NT2/D1 (cell line): ENCODE results near the gene NKD1.

Source experiments
- DNase-seq: peaks from one replicate; pipeline ENCODE4 v3.0.0-alpha.2; 2011; ENCODE audit warnings: low read depth, low spot score
- H3K27me3 ChIP-seq: 2 replicates; pipeline ENCODE4 v1.6.0; 2011; ENCODE audit warnings: mild to moderate bottlenecking; ENCODE audit not compliant: insufficient read length, insufficient read depth
- H3K36me3 ChIP-seq: 2 replicates; pipeline ENCODE4 v1.6.1; 2011; ENCODE audit warnings: mild to moderate bottlenecking, low read length, mixed read lengths; ENCODE audit not compliant: insufficient read depth, insufficient read length
- H3K4me1 ChIP-seq: 2 replicates; pipeline ENCODE4 v1.5.1; 2011; ENCODE audit not compliant: insufficient read depth, insufficient read length
- H3K4me3 ChIP-seq: 2 replicates; pipeline ENCODE4 v1.5.1; 2011; ENCODE audit warnings: low read depth; ENCODE audit not compliant: insufficient read length
- H3K9ac ChIP-seq: 2 replicates; pipeline ENCODE4 v1.6.0; 2011; ENCODE audit warnings: low read depth; ENCODE audit not compliant: insufficient read length
- H3K9me3 ChIP-seq: 2 replicates; pipeline ENCODE4 v1.5.1; 2011; ENCODE audit warnings: mild to moderate bottlenecking, low read length; ENCODE audit not compliant: insufficient read depth
- SUZ12 ChIP-seq: IDR thresholded peaks from 2 replicates; pipeline ENCODE4 v1.6.1; 2011; ENCODE audit not compliant: insufficient read length, insufficient read depth; ENCODE audit errors: extremely low read depth
- YY1 ChIP-seq: IDR thresholded peaks from 2 replicates; pipeline ENCODE4 v1.6.1; 2011; ENCODE audit not compliant: insufficient read length, insufficient read depth
- ZNF274 ChIP-seq: IDR thresholded peaks from 2 replicates; pipeline ENCODE4 v1.6.1; 2011; ENCODE audit warnings: mild to moderate bottlenecking, low read depth, low read length

NKD1 gene

DNA sequence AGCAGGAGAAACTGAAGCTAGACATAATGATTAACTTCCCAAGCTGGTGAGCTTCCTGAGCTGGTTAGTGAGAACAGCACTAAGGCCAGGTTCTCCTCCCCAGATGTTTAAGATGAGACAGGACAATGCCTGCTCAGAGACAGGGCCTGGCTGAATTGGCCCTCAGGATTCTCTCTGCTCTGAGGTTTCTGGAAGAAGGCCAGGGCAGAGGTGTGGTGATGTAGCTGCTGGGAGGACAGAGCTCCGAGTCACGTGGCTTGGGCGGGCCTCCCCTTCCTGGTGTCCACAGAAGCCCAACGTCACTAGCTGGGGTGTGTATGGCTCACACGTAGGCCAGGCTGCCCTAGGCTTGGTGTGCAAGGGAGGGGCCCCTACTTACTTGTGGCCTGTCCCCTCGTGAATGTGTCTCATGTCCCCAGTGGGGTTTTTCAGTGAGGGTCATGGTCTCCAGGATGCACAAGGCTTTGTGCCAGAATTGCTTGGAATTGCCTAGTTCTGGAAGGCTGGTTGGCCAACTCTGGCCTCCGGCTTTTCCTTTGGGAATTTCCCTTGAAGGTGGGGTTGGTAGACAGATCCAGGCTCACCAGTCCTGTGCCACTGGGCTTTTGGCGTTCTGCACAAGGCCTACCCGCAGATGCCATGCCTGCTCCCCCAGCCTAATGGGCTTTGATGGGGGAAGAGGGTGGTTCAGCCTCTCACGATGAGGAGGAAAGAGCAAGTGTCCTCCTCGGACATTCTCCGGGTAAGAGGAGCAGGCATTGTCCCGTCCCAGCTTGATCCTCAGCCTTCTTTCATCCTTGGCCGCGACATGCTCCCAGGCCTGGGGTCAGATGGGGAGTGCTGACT lies 148.6 kb downstream of the NKD1 start:
- TF ChIP-seq ZNF274 = no peak
- no peak overlapping the region for H3K4me3 ChIP-seq
- H3K9me3 ChIP-seq = no peaks in the 10 kb centered on the region
- H3K9ac ChIP-seq = no peak overlapping the region
- no peak for DNase-seq
- peaks cover 5% of the 10 kb centered on the region for H3K4me1 ChIP-seq
- H3K27me3 ChIP-seq = peaks cover 40% of the 10 kb centered on the region
- H3K36me3 ChIP-seq = no peaks in the 10 kb centered on the region

DNA sequence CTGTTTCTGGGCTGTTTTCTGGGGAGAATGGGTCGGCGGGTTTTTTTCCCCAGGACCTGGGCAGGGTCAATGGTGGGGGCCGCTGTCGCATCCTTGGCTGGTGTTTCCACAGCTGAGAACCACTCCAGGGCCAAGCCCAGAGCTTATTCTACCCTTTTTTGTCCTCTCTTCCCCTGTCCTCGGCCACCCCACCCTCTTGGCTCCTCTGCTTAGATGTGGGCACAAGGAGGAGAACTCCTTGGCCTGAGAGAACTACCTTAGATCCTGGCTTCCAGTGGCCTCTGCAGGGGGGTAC lies 149.2 kb downstream of the NKD1 start:
- H3K4me3 ChIP-seq = no peak overlapping the region
- peaks cover 35% of the 10 kb centered on the region for H3K27me3 ChIP-seq
- no peaks in the 10 kb centered on the region for H3K9me3 ChIP-seq
- no peak overlapping the region for H3K9ac ChIP-seq
- no peak for TF ChIP-seq YY1
- TF ChIP-seq ZNF274 = no peak
- no peak for TF ChIP-seq SUZ12
- DNase-seq = no peak
- H3K36me3 ChIP-seq = no peaks in the 10 kb centered on the region
- H3K4me1 ChIP-seq = peaks cover 5% of the 10 kb centered on the region

DNA sequence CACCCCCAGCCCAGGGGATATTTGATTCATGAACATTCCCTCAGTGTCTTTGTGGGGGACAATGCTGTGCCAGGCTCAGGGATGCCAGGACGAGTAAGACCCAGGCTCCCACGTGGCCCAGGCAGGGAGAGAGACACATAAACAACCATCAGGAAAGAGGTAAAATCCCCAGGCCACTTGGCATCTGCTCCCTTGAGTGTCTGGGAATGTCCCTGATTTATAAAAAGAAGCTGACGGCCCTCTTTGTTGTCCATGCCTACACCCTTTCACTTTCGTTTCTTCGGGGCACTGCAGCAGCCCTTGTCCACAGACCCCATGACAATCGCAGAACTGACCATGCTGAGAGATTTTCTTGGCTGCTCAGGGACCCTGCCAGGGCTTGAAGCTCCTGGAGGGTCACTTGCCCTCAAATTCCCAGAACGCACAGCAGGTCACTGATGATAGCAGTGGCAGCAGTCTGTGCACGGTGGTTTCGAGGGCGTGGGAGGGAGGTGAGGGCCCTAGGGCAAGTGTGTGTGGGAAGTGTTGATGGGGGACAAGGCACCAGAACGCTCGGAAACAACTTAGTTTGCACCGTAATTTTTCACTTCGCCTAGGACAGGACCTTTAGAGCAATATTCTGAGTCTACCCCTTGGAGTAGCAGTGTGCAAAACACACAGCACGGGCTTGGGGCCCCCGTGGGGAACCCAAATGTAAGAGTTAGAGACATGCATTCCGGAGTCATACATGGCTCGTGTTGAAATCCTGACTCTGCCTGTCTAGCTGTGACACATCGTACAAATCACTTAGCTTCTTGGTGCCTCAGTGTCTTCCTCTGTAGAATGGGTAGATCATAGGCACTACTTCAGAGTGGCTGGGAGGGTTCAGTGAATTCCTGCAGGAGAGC lies 149.9 kb downstream of the NKD1 start:
- TF ChIP-seq SUZ12 = no peak
- no peak for TF ChIP-seq ZNF274
- no peak for TF ChIP-seq YY1
- Histone ChIP-seq H3K4me3 (no peak overlapping the region), H3K9me3 (no peaks in the 10 kb centered on the region), H3K9ac (no peak overlapping the region), H3K36me3 (no peaks in the 10 kb centered on the region), H3K4me1 (peaks cover 3% of the 10 kb centered on the region), H3K27me3 (peaks cover 27% of the 10 kb centered on the region)
- DNase-seq = no peak
